IPS DF 19.7 (cell line): Measurements from ENCODE around the gene TPCN2.

ENCODE experiments used
- DNase-seq: peaks from one replicate; pipeline ENCODE4 v3.0.0-alpha.2; 2013; ENCODE audit warnings: low read depth, low spot score

The TPCN2 gene

GRCh38 chr11:69165775-69166174 is 117.0 kb downstream of the TPCN2 start:
- DNase-seq = no peak

- peak; percentile 35 for DNase-seq
Observed at GRCh38 chr11:69166218-69167115, 117.7 kb downstream of the TPCN2 start.

DNA sequence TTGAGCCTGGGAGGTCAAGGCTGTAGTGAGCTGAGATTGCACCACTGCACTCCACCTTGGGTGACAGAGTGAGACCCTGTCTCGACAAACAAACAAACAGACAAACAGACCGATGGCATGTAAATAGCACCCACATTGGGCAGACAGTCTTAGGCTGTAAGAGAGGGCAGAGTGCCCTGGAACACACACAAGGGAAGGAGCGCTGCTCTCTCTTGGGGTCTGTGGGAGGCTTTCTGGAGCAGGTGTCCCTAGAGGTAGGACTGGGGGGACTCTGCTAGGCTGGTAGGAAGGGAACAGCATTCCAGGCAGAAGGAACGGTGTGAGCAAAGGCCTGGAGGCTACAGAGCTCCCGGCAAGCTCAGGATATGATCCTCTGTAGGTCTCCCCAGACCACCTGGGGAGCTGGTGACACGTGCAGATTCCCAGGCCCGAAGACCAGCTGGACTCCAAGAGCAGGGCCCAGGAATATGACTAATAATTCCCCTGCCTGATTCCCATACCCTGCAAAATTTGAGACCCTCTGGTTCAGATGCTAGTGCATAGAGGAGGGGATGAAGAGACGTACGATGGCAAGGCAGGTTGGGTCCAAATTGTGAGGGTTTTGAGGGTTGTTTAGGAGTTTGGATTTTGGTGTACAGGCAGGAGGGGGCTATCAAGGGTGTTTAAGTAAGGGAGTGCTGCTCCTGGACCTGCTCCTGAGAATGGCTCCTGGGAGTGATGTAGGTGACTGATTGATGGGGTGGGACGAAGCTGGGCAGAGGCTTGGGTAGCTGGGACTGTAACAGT is 118.6 kb downstream of the TPCN2 start:
- no peak for DNase-seq

DNA sequence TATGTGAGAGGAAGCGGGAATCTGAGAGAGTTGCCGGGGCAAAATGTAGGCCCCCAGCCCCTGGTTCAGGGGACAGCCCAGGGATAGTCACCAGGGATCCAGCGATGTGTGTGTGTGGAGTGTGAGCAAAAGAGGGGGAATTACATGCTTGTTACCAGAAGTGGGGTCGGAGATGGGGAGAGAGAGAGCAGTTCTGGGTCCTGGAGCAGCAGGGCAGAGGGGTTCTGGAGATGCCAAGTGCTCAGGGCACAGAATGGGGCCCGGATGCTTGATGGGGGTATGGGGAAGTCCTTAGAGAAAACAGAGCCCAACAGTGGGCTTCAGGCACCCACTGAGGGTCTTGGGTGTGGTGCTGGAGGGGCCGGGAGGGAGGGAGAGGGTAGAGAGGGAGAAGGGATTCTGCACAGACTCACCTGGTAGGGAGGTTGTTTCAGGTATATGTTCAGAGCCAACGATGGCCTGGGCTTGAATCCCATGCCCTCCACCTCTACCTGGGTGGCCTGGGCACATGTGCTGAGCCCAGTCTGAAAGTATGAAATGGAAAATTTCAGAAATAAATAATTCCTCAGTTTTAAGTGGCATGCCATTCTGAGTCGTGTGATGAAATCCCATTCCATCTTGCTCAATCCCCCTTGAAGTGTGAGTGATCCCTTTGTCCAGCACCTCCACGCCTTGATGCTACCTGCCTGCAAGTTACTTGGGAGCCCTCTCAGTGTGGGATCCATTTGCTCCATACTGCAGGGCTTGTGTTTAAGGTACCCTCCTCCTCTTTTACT is 119.4 kb downstream of the TPCN2 start:
- DNase-seq = no peak

DNA sequence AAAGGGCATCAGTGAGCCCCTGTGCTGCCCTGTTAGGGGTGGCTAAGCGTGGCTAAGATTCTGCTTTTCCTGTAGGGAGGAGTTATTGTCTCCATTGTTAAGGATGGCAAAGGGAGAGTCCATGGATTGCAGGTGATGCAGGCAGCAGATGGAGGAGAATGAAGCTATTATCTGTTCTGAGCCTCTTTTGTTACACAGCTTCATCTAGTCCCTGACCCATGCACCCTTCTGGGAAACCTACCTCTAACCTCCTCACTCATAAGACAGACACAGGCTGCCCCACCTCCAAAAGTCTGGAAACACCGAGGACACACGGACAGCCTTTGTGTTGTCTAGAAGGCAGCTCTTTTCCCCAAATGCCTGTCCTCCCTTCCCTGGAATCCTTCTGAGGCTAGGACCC is 120.7 kb downstream of the TPCN2 start:
- DNase-seq = no peak

- DNase-seq = no peak
Observed at GRCh38 chr11:69170704-69171103, 122.0 kb downstream of the TPCN2 start.

- DNase-seq = no peak
Observed at GRCh38 chr11:69171476-69172240, 122.9 kb downstream of the TPCN2 start.

DNA sequence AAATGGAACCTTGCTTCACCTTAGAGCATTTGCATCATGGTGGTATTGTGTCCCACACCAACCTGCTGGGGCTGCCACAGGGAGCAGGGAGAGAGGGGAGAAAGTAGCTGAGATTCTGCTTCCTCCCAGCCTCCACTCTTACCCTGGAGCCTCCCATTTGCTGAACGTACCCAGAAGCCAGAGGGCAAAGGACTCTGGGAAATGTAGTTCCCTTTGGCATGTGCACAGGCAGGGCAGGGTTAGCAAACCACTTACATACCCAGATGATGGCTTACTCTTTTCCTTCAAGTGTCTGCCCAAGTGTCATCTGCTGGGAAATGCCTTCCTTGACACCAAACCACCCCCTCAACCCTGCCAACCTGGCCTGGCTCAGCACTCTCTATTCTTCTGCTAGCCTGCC is 123.9 kb downstream of the TPCN2 start:
- DNase-seq = no peak

GRCh38 chr11:69173331-69173730 is 124.6 kb downstream of the TPCN2 start:
- no peak for DNase-seq

- DNase-seq = no peak
Observed at GRCh38 chr11:69173925-69174581, 125.3 kb downstream of the TPCN2 start.

- DNase-seq = no peak
Observed at GRCh38 chr11:69174841-69175240, 126.1 kb downstream of the TPCN2 start.

DNA sequence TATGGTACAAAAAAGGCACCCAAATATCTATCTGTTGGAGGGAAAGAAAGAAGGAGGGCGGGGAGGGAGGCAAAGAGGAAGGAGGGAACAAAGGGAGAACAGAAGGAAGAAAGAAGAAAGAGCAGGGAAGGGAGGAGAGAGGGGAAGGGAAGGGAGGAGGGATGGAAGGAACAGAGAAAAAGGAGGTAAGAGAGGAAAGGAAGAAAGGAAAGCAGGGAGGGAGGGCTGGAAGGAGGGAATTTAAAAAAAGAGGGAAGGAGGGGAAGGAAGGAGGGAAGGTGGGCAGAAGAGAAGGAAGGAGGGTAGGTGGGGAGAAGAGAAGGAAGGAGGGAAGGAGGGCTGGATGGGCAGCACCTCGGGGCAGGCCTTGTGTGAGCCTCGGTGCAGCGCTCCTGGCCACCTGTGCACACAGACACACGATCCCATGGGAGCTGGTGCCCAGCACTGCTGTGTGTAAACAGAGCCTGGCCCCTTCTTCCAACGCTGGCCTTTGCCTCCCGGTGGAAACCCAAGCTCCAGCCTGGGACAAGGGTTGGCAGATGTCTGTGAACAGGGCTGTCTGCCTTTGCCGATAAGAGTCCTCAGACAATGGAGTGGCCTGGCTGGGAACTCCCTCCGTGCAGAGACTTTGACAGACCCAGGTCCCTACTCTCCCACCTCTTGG is 130.2 kb downstream of the TPCN2 start:
- DNase-seq = no peak

- DNase-seq = no peak
Observed at GRCh38 chr11:69180226-69180625, 131.5 kb downstream of the TPCN2 start.

DNA sequence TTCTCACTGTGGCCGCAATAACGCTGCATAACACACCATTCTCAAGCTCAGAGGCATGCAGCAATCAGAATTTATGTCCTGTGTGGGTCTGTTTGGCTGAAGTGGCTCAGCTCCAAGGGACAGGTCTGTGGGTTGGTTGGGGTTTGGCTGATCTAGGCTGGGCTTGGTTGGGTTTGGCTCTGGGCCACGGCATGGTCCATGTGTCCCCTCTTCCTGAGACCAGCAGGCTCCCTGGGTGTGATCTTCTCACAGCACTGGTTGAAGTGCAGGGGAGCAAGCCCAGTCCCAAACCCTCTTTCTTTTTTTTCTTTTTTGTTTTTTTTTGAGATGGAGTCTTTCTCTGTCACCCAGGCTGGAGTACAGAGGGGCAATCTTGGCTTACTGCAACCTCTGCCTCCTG is 132.0 kb downstream of the TPCN2 start:
- DNase-seq = no peak

DNA sequence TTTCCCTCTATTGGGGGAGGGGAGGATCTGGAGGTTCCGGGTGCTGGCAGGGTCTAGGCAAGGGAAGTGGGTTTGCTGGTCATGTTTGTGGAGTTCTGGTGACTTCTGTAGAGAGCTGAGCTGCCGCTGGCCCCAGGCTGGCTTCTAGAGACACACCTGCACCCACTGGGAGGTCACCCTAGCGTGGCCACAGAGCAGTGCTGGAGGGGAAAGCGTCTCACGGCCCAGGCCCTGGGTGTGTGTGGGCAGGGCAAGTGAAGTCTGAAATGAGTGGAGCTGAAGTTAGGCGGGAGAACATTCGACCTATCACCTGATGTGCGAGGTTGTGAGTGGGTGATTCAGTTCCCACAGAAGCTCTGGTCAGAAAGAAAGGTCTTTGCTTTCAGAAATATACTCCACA is 134.9 kb downstream of the TPCN2 start:
- no peak for DNase-seq
